ENCODE data around the gene CNTN4. TPM values are rescaled to one million over a fixed set of nuclear protein-coding genes. Genes with fewer than 3 reads are reported as not detected.

Gene CNTN4
- total RNA-seq, 1 donor from 2014 or later: 22.1 TPM

GRCh38 chr3:2090095-2090911 lies 8.4 kb upstream of the CNTN4 start:
- H3K27me3 ChIP-seq: no peaks in the 10 kb centered on the region
- no peaks in the 10 kb centered on the region for H3K36me3 ChIP-seq
- no peaks in the 10 kb centered on the region for H3K9me3 ChIP-seq
- DNase-seq (ENCODE audit: extremely low spot score in 2 of 2): no peak
- no peaks in the 10 kb centered on the region for H3K4me1 ChIP-seq
- no peak overlapping the region for H3K4me3 ChIP-seq
- H3K27ac ChIP-seq: no peak overlapping the region
- no peak for TF ChIP-seq POLR2AphosphoS5 (IDR thresholded peaks at IDR 0.05; ENCODE audit: insufficient read depth in 1 of 2, low read depth in 1 of 2)
- no peak for TF ChIP-seq CTCF (IDR thresholded peaks at IDR 0.05)
- no peak for TF ChIP-seq POLR2A (IDR thresholded peaks at IDR 0.05)
- intact Hi-C loops (cut with DNase I): no loop called here

GRCh38 chr3:2092758-2093157 lies 5.9 kb upstream of the CNTN4 start:
- intact Hi-C loops (cut with DNase I): no loop called here
- Histone ChIP-seq H3K4me3 (no peak overlapping the region), H3K27me3 (no peaks in the 10 kb centered on the region), H3K27ac (no peak overlapping the region), H3K4me1 (no peaks in the 10 kb centered on the region), H3K9me3 (no peaks in the 10 kb centered on the region), H3K36me3 (no peaks in the 10 kb centered on the region)
- no peak for DNase-seq (ENCODE audit: extremely low spot score in 2 of 2)
- TF ChIP-seq POLR2AphosphoS5 (IDR thresholded peaks at IDR 0.05; ENCODE audit: insufficient read depth in 1 of 2, low read depth in 1 of 2): no peak
- no peak for TF ChIP-seq POLR2A (IDR thresholded peaks at IDR 0.05)
- no peak for TF ChIP-seq CTCF (IDR thresholded peaks at IDR 0.05)

- no peaks in the 10 kb centered on the region for H3K4me1 ChIP-seq
- no peak overlapping the region for H3K27ac ChIP-seq
- no peaks in the 10 kb centered on the region for H3K36me3 ChIP-seq
- TF ChIP-seq CTCF (IDR thresholded peaks at IDR 0.05): no peak
- no peak for TF ChIP-seq POLR2AphosphoS5 (IDR thresholded peaks at IDR 0.05; ENCODE audit: insufficient read depth in 1 of 2, low read depth in 1 of 2)
- TF ChIP-seq POLR2A (IDR thresholded peaks at IDR 0.05): no peak
- H3K27me3 ChIP-seq: no peaks in the 10 kb centered on the region
- H3K9me3 ChIP-seq: no peaks in the 10 kb centered on the region
- intact Hi-C loops (cut with DNase I): no loop called here
- DNase-seq (ENCODE audit: extremely low spot score in 2 of 2): no peak
- H3K4me3 ChIP-seq: no peak overlapping the region
Observed at GRCh38 chr3:2094941-2095340, 3.7 kb upstream of the CNTN4 start.

GRCh38 chr3:2096216-2096615 lies 2.5 kb upstream of the CNTN4 start:
- no peak for DNase-seq (ENCODE audit: extremely low spot score in 2 of 2)
- H3K36me3 ChIP-seq: no peaks in the 10 kb centered on the region
- no peaks in the 10 kb centered on the region for H3K4me1 ChIP-seq
- intact Hi-C loops (cut with DNase I): no loop called here
- H3K27me3 ChIP-seq: no peaks in the 10 kb centered on the region
- no peak for TF ChIP-seq CTCF (IDR thresholded peaks at IDR 0.05)
- no peak for TF ChIP-seq POLR2AphosphoS5 (IDR thresholded peaks at IDR 0.05; ENCODE audit: insufficient read depth in 1 of 2, low read depth in 1 of 2)
- no peak for TF ChIP-seq POLR2A (IDR thresholded peaks at IDR 0.05)
- H3K9me3 ChIP-seq: no peaks in the 10 kb centered on the region
- H3K4me3 ChIP-seq: no peak overlapping the region
- no peak overlapping the region for H3K27ac ChIP-seq

GRCh38 chr3:2097641-2098191 lies 950 bp upstream of the CNTN4 start:
- Histone ChIP-seq H3K36me3 (no peaks in the 10 kb centered on the region), H3K4me3 (peak overlapping the region; percentile 48 to 70), H3K27me3 (no peaks in the 10 kb centered on the region), H3K9me3 (no peaks in the 10 kb centered on the region), H3K27ac (peak overlapping the region; percentile 76), H3K4me1 (no peaks in the 10 kb centered on the region)
- DNase-seq (ENCODE audit: extremely low spot score in 2 of 2): no peak
- intact Hi-C loops (cut with DNase I): no loop called here
- no peak for TF ChIP-seq POLR2AphosphoS5 (IDR thresholded peaks at IDR 0.05; ENCODE audit: insufficient read depth in 1 of 2, low read depth in 1 of 2)
- TF ChIP-seq POLR2A (IDR thresholded peaks at IDR 0.05): no peak
- no peak for TF ChIP-seq CTCF (IDR thresholded peaks at IDR 0.05)

Measured in vagina (tissue), 2 donors.